ENCODE data around the gene RAMACL. TPM values are rescaled to one million over a fixed set of nuclear protein-coding genes. Genes with fewer than 3 reads are reported as not detected.

The RAMACL gene
- total and polyA plus RNA-seq, 11 donors: 0.27 to 2.0 (median 0.69) TPM

- DNase-seq: no peak
- TF ChIP-seq CTCF (IDR thresholded peaks at IDR 0.05) (no peak), POLR2A (IDR thresholded peaks at IDR 0.05) (no peak)
- 87 to 93% (median 91%) methylated on average over 17 of the region's 17 CpGs for WGBS, 4 donors
- Histone ChIP-seq H3K4me1 (peaks cover 0 to 35% (median 17%) of the 10 kb centered on the region in 12 donors), H3K36me3 (peaks cover 0 to 46% (median 35%) of the 10 kb centered on the region in 9 donors), H3K4me3 (no peak overlapping the region), H3K27me3 (no peaks in the 10 kb centered on the region), H3K9me3 (no peaks in the 10 kb centered on the region), H3K27ac (no peak overlapping the region)
- intact Hi-C loops (cut with DNase I): no loop called here
- ATAC-seq: no peak
Measured at GRCh38 chr6:166538297-166539010, 48.0 kb downstream of the RAMACL start.

DNA sequence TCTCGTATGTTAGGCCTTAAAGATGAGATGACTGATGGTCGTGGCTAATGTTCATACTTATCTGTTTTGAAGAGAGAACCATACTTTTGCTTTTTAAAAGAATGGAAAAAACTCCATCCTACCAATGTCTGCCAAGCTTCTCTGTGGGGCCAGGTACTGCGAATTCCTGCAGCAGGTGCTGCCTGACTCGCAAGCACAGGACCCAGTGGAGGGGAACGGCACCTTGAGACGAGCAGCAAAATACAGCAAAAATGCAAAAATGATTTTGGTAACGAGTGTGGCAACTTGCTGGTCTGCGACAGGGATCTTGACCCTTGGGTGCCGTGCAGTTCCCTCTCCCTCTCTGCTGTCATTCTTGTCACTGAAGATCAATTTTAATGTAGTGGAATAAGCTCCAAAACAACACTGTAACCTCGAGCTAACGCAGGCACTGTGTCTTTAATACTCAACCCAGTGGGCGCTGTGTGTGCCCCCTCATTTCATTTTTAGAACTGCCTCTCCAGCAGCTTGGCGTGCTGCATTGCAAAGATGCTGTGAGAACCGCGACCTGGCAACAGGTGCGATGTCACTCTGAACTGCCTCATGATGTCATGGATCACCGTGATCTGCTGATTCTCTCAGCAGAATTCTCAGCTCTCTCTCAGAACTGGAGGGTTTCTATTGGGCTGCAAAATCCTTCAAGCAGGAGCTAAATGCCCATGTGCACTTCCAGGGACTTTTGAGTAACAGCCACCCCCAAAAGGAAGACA, 51.6 kb downstream of the RAMACL start:
- intact Hi-C loops (cut with DNase I): no loop called here
- Histone ChIP-seq H3K4me3 (no peak overlapping the region), H3K4me1 (peaks cover 0 to 8% (median 2%) of the 10 kb centered on the region in 12 donors), H3K9me3 (no peaks in the 10 kb centered on the region), H3K36me3 (peaks cover 0 to 80% (median 64%) of the 10 kb centered on the region in 9 donors), H3K27me3 (no peaks in the 10 kb centered on the region), H3K27ac (no peak overlapping the region)
- DNase-seq (no peak), ATAC-seq (no peak)
- WGBS, 4 donors: 94 to 95% (median 94%) methylated on average over 17 of the region's 17 CpGs
- no peak for TF ChIP-seq POLR2A (IDR thresholded peaks at IDR 0.05)
- TF ChIP-seq CTCF (IDR thresholded peaks at IDR 0.05): no peak

- Histone ChIP-seq H3K27ac (no peak overlapping the region), H3K9me3 (no peaks in the 10 kb centered on the region), H3K4me3 (no peak overlapping the region), H3K36me3 (peaks cover 0 to 85% (median 67%) of the 10 kb centered on the region in 9 donors), H3K4me1 (no peaks in the 10 kb centered on the region), H3K27me3 (no peaks in the 10 kb centered on the region)
- TF ChIP-seq CTCF (IDR thresholded peaks at IDR 0.05): no peak
- no peak for TF ChIP-seq POLR2A (IDR thresholded peaks at IDR 0.05)
- intact Hi-C loops (cut with DNase I): no loop called here
- ATAC-seq (no peak), DNase-seq (no peak)
- WGBS, 4 donors: 94 to 97% (median 95%) methylated on average over 14 to 15 of the region's 15 CpGs
Measured at GRCh38 chr6:166533205-166533824, 53.2 kb downstream of the RAMACL start.

Other genes with a start within 250 kb of the RAMACL start
- 10 to 100 TPM; 16.8 to 30.8 (median 20.9) TPM for gene SFT2D1, start 244.1 kb downstream of the RAMACL start, total RNA-seq
- 10 to 100 TPM; 37.1 to 41.5 TPM for gene SFT2D1, start 244.1 kb downstream of the RAMACL start, polyA plus RNA-seq
- gene MPC1, start 203.7 kb downstream of the RAMACL start, total RNA-seq: 100 to 1,000 TPM; 213 to 796 (median 542) TPM
- gene MPC1, start 203.7 kb downstream of the RAMACL start, polyA plus RNA-seq: 100 to 1,000 TPM; 310 to 655 TPM
- 100 to 1,000 TPM in 2 of 9 donors, 10 to 100 TPM in 7; 66.5 to 171 (median 91.6) TPM for gene RPS6KA2, start 40.6 kb upstream of the RAMACL start, total RNA-seq
- gene RPS6KA2, start 40.6 kb upstream of the RAMACL start, polyA plus RNA-seq: 100 to 1,000 TPM in 1 of 2 donors, 10 to 100 TPM in 1; 23.0 to 157 TPM